Non-pigmented ciliary epithelial cell (primary cell): ENCODE data around the gene IL1RL2.

Source experiments
- DNase-seq: peaks from one replicate; pipeline ENCODE4 v3.0.0-alpha.2; 2010; ENCODE audit warnings: low read depth

The IL1RL2 gene

DNA sequence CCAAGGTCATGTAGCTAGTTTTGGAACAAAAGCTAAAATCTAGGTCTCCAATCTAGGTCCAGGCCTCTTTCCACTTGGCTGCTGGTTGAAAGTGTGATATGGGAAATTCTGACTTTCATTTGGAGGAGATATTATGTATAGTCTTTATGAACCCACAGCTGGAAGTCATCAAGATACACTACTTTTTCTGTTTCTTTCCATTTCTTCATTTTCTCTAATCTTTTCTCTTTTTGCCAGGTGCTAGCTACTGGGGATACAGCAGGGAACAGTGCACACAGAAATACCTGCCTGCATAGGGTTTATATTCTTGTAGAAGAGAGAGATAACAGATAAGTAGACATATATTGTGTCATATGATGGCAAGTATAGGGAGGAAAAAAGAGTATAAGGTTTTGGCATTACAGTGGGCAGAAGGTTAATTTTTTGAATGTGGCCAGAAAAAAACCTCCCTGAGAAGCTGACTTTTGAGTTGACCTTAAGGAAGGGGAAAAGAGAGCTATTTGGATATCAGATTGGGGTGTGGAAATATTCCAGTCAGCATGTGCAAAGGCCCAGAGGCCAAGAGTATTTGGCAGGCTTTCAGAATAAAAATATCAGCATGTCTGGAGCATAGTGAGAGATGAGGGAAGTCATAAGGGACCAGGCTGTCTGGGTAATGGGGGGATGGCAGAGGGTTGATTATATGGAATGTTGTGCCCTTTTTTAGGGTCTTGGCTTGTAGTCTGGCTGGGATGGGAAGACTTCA is 28.6 kb upstream of the IL1RL2 start:
- no peak for DNase-seq

DNA sequence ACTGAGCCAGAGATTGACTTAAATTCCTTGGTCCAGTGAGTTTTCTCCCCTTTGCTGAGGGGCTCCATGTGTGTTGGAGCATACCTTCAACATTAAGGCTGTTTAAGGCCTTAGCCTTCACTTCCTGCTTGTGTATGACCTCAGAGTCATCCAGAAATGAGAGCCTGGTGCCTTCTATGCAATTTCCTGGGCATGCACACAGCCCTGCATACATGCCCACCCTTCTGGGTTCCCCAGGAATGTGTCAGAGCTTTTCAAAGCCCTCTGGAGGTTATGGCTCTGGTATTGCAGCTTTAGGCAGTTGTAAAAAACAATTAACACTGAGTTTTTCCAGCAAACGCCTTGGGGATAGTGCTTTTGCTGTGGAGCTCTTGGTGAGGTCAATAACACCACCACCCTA is 27.5 kb upstream of the IL1RL2 start:
- no peak for DNase-seq

DNA sequence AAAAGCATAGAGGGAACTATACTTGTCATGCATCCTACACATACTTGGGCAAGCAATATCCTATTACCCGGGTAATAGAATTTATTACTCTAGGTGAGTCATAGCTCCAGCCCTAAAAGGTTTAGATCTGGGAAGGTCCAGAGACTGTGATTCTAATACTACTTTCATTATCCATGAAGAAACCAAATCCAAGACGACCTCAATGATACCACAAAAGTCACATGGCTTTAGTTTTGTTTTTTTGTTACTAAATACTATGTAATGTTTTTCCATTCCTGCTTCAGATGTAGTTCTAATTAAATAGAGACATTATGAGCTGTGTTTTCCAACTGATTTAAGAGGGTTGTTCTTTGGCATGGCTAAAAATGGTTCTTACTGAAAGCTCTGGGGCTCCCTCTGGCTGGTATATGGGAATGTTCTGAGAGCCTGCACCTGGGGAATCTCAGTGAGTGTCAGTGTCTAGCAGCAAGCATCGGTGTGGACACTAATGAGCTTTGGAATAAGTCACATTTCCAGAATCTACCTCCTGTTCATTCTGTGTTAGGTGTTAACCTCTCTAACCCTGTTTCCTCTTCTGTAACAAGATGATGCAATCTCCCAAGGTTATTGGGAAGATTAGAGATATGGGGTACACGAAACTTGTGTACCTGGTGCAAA is 20.5 kb upstream of the IL1RL2 start:
- no peak for DNase-seq

DNA sequence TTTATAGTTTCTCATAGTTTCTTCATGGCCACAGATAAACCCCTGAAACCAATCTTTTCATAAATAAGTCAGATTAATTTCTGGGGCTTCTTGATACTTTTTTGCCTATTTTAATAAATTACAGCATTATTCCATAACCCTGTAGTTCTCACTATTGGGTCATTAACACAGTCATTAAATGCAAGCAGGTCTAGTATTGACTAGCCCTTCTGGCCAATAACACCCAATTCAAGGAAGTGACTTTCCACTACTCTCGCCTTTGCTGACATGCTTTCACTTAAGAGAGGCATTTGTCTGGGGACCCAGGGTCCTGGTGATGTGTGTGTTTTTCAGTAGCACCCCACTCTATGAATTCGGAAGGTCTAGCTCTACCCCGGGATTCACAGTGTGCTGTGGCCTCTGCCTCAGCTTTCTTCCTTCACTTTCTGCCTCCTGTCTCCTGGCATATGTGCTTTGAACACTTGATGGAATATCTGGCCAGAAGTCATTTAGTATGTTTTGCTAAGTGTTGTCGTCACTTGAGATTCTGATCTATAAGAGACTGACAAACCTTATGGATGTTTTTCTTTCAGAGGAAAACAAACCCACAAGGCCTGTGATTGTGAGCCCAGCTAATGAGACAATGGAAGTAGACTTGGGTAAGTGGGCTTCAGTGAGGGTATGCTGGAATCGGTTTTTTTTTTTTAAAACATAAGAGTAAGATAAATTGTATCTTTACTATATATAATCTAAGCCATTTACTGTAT is 18.6 kb upstream of the IL1RL2 start:
- no peak for DNase-seq

DNA sequence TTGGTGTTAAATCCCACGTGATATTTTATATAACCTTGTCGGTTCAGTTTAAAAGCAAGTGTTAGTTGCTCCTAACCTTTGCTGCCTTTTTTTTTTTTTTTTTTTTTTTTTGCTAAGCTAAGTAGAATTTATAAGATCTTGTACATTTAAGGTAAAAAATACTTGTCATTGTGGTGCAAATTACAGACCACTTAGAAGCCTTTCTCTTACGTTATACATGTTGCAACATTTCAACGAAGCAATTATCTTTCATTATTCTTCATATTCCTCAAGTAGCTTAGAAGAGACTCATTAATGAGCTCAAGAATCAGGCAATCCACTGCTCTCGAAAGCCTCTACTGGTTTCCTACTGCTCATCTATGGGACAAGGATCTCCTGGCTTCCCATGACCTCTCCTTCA is 14.9 kb upstream of the IL1RL2 start:
- DNase-seq: no peak

DNA sequence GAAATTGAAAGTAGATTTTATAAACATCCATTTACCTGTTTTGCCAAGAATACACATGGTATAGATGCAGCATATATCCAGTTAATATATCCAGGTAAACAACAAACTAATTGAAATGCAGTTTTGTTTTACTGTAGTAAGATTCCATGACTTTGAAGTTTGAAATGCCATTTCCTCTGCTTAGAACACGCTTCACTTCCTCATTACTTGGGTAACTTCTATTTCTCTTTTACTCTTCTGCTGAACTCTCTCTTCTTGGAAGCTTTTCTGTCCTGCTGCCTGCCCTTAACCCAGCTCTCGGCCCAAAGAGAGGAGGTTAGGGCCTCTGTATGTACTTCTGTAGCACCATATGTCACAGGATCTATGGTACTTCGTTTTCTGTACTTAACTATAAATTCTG is 14.1 kb upstream of the IL1RL2 start:
- DNase-seq: no peak

- no peak for DNase-seq
Measured at GRCh38 chr2:102176172-102176571, 10.7 kb upstream of the IL1RL2 start.

GRCh38 chr2:102177814-102178478 is 8.9 kb upstream of the IL1RL2 start:
- no peak for DNase-seq

- no peak for DNase-seq
Measured at GRCh38 chr2:102179061-102179460, 7.8 kb upstream of the IL1RL2 start.

- no peak for DNase-seq
Measured at GRCh38 chr2:102179788-102180686, 6.8 kb upstream of the IL1RL2 start.

DNA sequence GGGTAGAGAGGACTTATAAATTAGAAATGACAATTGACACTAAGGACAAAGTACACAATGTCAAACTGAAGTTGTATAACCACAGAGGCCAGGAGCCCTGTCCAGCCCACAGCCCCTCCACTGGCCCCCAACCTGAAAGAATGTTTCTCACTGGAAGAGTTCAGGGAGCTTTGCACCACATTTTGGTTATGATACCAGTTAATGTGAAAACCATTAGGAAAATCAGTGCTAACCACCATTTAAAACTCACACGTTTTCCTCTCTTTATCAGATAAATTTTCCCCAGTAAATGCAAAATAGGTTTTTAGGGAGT is 6.2 kb upstream of the IL1RL2 start:
- DNase-seq: no peak

DNA sequence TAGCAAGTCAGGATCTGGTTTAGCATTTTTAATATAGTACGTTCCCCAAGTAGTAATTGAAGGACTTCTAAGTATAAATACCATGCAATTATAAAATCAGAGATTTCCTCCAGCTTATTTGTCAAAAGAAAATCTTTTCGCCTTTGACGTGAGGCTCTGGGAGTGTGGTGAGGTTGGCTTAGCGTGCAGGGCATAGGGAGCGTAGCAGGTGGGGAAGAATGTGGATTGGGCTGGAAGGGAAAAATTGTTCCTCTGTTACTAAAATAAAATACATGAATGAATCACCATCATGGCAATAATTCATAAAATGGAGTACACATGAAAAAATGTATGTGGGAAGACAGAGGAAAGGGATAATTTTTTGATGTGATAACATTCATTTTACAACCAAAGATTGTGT is 5.4 kb upstream of the IL1RL2 start:
- no peak for DNase-seq

DNA sequence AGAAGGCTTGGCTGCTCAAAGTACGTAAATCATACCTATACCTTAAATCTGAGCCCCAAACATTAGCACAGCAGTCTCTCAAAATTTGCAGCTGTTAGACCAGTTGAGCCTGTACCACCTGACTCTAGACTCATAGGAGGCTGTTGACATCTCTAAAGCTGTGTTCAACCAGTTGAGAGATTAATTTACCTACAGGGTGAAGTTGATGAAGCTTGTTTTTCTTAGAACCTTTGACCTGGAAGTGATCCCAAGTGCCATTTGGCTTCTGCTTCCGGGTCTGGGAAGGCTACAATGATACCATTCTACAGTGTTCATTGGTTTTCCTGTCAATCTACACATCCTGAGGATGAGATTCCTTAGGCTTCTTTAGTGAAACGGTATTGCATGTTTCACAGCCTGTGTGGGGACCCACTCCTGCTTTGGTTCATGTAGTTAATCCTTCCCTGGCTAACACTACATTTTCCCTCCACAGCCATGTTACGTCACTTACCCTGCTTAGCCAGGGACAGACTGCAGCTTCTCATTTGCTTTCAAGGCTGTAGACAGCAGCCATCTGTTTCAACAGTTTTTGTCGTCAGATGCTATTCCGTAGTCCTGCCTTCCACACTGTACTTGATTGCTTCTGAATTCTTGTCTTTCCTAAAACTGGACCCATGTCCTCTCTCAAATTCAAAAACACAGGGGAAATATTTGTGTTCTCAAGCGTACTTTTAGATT is 4.7 kb upstream of the IL1RL2 start:
- no peak for DNase-seq

DNA sequence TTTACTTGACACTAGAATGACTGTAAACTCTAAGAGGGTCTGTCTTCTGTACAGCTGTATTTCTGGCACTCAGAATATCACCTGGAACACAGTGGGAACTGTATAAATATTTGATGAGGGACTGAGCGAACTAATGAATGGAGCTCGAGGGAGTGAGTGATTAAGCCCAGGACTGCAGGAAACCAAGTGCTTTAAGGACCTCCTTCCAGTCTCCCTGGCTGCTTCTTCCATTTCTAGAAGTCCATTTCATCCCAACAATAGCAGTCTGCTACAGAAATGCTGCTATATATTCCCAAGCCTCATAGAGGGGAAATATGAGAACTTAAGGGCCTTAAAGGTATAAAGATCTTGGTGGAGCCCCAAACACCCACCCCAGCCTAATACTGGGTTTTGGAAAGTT is 2.8 kb upstream of the IL1RL2 start:
- DNase-seq: no peak

- DNase-seq: no peak
Measured at GRCh38 chr2:102184568-102184967, 2.3 kb upstream of the IL1RL2 start.

DNA sequence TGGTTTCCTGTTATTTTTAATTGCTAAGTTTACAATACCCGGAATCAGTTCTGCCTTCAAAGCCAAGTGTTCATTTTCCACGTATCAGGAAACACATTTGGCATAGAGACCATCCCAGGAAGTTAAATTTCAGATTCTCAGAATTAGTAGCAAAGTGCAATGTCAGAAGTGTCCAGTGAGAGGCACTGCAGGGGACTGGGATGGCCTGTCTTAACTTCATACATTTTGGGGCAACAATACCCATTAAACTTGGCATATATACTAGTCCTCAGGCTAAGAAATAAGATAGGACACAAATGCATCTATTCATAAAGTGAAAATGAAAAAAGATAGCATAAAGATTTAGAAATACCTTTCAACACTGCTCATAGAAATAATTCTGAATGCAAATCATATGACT is 1.5 kb upstream of the IL1RL2 start:
- no peak for DNase-seq

DNA sequence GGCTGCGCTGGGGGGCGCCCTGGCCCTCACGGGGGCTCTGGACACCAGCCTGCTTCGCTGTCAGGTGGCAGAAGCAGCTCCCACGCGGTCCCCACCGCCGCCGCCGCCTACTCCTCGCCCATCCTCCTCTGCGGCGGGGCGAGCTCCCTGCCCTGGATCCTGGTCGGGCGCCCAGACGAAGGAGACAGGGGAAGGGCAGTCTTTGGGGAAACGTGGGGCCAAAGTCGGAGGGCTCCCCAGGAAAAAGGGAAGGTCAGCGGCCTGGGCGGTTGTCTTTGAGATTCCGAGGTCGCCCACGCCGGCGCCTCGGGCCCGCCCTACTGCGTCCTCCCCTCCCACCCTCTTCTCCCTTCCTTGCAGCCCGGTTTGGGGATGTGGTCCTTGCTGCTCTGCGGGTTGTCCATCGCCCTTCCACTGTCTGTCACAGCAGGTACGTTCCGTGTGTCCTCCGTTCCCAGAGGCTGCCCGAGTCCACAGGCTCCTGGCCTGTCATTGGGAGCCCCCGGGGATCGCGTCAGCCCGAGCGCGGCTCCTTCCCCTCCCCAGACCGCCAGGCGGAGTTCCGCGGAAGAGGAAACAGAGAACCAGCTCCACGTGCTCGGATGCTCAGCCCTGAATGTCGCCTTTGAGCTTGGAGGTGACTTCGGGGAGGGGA is 800 bp downstream of the IL1RL2 start:
- DNase-seq: no peak

- no peak for DNase-seq
Measured at GRCh38 chr2:102190430-102191107, 3.7 kb downstream of the IL1RL2 start.

- no peak for DNase-seq
Measured at GRCh38 chr2:102191501-102191900, 4.7 kb downstream of the IL1RL2 start.

- no peak for DNase-seq
Measured at GRCh38 chr2:102193074-102193473, 6.3 kb downstream of the IL1RL2 start.
